ENCODE data around the gene PPP2R5C. TPM values are rescaled to one million over a fixed set of nuclear protein-coding genes. Genes with fewer than 3 reads are reported as not detected.

The PPP2R5C gene
- total and polyA plus RNA-seq, 2 donors (not counting 3 experiments of a cell fraction or from before 2014, with no cell fraction given): 42.6 to 83.6 TPM

DNA sequence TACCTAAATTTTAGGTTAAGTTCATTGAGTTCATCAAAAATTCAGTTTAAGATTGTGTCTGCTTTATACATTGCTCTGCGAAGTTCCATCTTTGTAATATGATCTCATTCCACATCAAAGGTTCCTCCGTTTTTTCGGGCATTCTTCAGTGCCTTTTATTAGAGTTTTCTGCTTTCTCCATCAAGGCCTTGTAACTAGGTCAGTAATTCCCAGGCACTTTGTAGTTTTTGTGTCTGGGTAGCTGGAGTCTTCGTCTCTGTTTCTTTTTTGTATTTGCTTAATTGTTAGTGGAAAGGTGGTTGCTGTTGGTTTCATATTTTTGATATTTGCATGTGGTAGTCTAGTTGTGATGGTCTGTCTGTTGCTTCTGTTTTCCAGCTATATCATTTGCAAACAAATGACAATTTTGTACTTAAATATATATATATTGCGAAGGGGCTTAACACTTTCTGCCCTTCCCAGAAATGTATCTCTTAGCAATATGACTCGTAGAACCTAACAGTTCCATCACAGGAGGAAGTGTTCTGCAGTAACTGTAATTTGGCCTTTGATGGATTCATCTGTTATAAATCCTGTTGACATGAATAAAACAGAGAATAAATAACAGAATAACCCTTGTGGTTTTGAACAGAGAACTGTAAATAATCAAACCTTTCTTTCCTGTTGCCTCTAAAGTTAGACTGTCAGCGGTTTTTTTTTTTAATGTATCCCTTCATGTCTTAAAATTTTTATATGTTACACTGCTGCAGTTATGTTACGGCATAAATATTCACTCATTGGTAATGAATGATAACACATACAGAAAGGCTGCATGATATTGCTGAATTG, 114.4 kb downstream of the PPP2R5C start:
- Histone ChIP-seq H4K20me1 (replicated peaks; ENCODE audit: control insufficient read depth, extremely low read depth, insufficient read depth, low read length) (no peaks in the 10 kb centered on the region), H2AFZ (ENCODE audit: low read depth, low read length) (no peak overlapping the region), H3K9me1 (replicated peaks; ENCODE audit: control insufficient read depth, extremely low read depth, insufficient read depth, low read length) (no peaks in the 10 kb centered on the region), H3K79me2 (ENCODE audit: control insufficient read depth, insufficient read depth, low read length) (peaks cover 30% of the 10 kb centered on the region), H3K4me2 (ENCODE audit: insufficient read depth, low read length) (no peak overlapping the region), H3K4me3 (replicated peaks in 1 of 3; ENCODE audit: insufficient read depth in 1 of 3, low read depth in 1 of 3, low read length in 3 of 3) (no peak overlapping the region), H3K36me3 (ENCODE audit: control insufficient read depth in 2 of 2, extremely low read depth in 1 of 2, insufficient read depth in 2 of 2, low read length in 2 of 2) (peaks cover 0 to 8% of the 10 kb centered on the region in 2 experiments), H3K27me3 (ENCODE audit: control insufficient read depth in 2 of 2, insufficient read depth in 2 of 2, low read length in 2 of 2) (no peaks in the 10 kb centered on the region), H3K27ac (ENCODE audit: insufficient read depth, low read depth, low read length) (peak overlapping the region; percentile 47), H3K4me1 (ENCODE audit: control insufficient read depth, extremely low read depth, insufficient read depth, low read length) (peaks cover 20% of the 10 kb centered on the region), H3K9ac (replicated peaks; ENCODE audit: extremely low read depth, insufficient read depth, low read length) (peak overlapping the region; percentile 31), H3K9me3 (replicated peaks; ENCODE audit: control insufficient read depth, insufficient read depth, low read length) (no peaks in the 10 kb centered on the region)
- ChIA-PET CTCF (interaction anchor here (0.9 to 3.2 kb wide), 3 partner anchors 11 to 169 kb away, joined by 3 to 11 read pairs (median 4); no protein-coding TSS in a partner anchor), POLR2A (no interaction called here)
- dilution Hi-C loops (cut with MboI; ENCODE audit: extremely low pct_ligation_motif_present, low sequenced_read_pairs): no loop called here
- BruUV-seq (replicated peaks): no TSS peak
- TF ChIP-seq POLR2A (IDR thresholded peaks at IDR 0.05; ENCODE audit: low read depth, low read length) (no peak), GATA2 (IDR thresholded peaks at IDR 0.05; ENCODE audit: insufficient read depth, insufficient read length, low read depth, low read length) (no peak), MYC (IDR thresholded peaks at IDR 0.05; ENCODE audit: low read depth, low read length) (no peak), POLR2AphosphoS5 (IDR thresholded peaks at IDR 0.05; ENCODE audit: insufficient read depth, low read depth, low read length) (no peak), EZH2 (IDR thresholded peaks at IDR 0.05; ENCODE audit: borderline replicate concordance, low read depth, low read length, severe bottlenecking) (no peak), JUN (IDR thresholded peaks at IDR 0.05; ENCODE audit: borderline replicate concordance, insufficient read depth, insufficient read length, low read depth) (no peak), FOS (IDR thresholded peaks at IDR 0.05; ENCODE audit: borderline replicate concordance, insufficient read depth, low read length) (no peak)
- TF ChIP-seq, protein P1, sequence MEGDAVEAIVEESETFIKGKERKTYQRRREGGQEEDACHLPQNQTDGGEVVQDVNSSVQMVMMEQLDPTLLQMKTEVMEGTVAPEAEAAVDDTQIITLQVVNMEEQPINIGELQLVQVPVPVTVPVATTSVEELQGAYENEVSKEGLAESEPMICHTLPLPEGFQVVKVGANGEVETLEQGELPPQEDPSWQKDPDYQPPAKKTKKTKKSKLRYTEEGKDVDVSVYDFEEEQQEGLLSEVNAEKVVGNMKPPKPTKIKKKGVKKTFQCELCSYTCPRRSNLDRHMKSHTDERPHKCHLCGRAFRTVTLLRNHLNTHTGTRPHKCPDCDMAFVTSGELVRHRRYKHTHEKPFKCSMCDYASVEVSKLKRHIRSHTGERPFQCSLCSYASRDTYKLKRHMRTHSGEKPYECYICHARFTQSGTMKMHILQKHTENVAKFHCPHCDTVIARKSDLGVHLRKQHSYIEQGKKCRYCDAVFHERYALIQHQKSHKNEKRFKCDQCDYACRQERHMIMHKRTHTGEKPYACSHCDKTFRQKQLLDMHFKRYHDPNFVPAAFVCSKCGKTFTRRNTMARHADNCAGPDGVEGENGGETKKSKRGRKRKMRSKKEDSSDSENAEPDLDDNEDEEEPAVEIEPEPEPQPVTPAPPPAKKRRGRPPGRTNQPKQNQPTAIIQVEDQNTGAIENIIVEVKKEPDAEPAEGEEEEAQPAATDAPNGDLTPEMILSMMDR (IDR thresholded peaks at IDR 0.05; ENCODE audit: extremely low read depth in 1 of 2, insufficient read depth in 1 of 2, low read depth in 1 of 2, low read length in 2 of 2): no peak
- TF ChIP-seq, protein P2, sequence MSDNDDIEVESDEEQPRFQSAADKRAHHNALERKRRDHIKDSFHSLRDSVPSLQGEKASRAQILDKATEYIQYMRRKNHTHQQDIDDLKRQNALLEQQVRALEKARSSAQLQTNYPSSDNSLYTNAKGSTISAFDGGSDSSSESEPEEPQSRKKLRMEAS (IDR thresholded peaks at IDR 0.05; ENCODE audit: insufficient read depth, insufficient read length): no peak
- FAIRE-seq: no peak
- no peak for DNase-seq (ENCODE audit: low read depth, low spot score)
- intact Hi-C loops (cut with micrococcal nuclease): loop anchor here (1.0 kb wide), 2 partner anchors 66 to 72 kb away; no protein-coding TSS in a partner anchor
